ENCODE measurements around the gene MYO7A.

DNA sequence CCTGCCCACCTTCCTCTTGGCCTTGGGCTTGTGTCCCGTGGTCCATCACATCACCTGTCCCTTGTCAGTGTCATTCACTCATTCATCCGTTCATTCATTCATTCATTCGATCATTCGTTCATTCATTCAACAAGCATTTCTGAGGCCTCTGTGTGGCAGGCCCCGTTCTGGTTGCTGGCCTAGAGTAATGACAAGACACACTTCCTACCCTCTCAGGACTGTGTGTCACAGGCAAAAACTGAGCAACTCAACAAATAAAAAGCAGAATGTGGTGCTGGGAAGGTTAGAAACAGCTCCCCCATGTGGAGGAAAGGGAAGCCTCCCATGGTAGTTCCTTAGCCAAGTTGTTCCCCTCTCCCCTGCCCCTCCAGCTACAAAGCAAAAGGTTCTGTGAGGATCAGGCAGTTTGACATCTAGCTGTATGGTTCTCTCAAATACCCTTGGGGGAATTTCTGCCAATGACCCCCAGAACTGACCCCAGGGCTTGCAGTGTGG lies 27.0 kb upstream of the MYO7A start:
- TF ChIP-seq, protein P1, sequence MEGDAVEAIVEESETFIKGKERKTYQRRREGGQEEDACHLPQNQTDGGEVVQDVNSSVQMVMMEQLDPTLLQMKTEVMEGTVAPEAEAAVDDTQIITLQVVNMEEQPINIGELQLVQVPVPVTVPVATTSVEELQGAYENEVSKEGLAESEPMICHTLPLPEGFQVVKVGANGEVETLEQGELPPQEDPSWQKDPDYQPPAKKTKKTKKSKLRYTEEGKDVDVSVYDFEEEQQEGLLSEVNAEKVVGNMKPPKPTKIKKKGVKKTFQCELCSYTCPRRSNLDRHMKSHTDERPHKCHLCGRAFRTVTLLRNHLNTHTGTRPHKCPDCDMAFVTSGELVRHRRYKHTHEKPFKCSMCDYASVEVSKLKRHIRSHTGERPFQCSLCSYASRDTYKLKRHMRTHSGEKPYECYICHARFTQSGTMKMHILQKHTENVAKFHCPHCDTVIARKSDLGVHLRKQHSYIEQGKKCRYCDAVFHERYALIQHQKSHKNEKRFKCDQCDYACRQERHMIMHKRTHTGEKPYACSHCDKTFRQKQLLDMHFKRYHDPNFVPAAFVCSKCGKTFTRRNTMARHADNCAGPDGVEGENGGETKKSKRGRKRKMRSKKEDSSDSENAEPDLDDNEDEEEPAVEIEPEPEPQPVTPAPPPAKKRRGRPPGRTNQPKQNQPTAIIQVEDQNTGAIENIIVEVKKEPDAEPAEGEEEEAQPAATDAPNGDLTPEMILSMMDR (conservative IDR thresholded peaks at IDR 0.05; ENCODE audit: low read depth, low read length): peak; percentile 55
- TF ChIP-seq SMC3 (IDR thresholded peaks at IDR 0.05; ENCODE audit: low read depth, low read length) (peak; percentile 49), POLR2A (IDR thresholded peaks at IDR 0.05; ENCODE audit: low read depth, low read length) (no peak), CEBPB (IDR thresholded peaks at IDR 0.05; ENCODE audit: low read depth, low read length) (no peak), MAZ (IDR thresholded peaks at IDR 0.05; ENCODE audit: borderline replicate concordance, low read depth, low read length) (no peak), FOS (IDR thresholded peaks at IDR 0.05; ENCODE audit: low read depth, low read length) (no peak)
- TF ChIP-seq, protein P2, sequence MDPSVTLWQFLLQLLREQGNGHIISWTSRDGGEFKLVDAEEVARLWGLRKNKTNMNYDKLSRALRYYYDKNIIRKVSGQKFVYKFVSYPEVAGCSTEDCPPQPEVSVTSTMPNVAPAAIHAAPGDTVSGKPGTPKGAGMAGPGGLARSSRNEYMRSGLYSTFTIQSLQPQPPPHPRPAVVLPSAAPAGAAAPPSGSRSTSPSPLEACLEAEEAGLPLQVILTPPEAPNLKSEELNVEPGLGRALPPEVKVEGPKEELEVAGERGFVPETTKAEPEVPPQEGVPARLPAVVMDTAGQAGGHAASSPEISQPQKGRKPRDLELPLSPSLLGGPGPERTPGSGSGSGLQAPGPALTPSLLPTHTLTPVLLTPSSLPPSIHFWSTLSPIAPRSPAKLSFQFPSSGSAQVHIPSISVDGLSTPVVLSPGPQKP (IDR thresholded peaks at IDR 0.05; ENCODE audit: borderline replicate concordance, low read depth, low read length): no peak
